Measurements from ENCODE around the gene NRGN.

The NRGN gene

GRCh38 chr11:124796312-124796711 lies 56.6 kb downstream of the NRGN start:
- no peak for TF ChIP-seq YY1 (IDR thresholded peaks at IDR 0.05; ENCODE audit: low read depth)
- no peak for TF ChIP-seq USF1 (IDR thresholded peaks at IDR 0.05)
- TF ChIP-seq MAX (IDR thresholded peaks at IDR 0.05): no peak
- no peak for TF ChIP-seq CEBPB (IDR thresholded peaks at IDR 0.05)
- TF ChIP-seq TCF12 (IDR thresholded peaks at IDR 0.05; ENCODE audit: low read depth): no peak
- no peak for TF ChIP-seq TAF1 (IDR thresholded peaks at IDR 0.05; ENCODE audit: low read depth)
- TF ChIP-seq EGR1 (IDR thresholded peaks at IDR 0.05): no peak
- TF ChIP-seq CREB1 (IDR thresholded peaks at IDR 0.05; ENCODE audit: low read depth): no peak
- no peak for TF ChIP-seq TEAD4 (IDR thresholded peaks at IDR 0.05)
- no peak for TF ChIP-seq EP300 (IDR thresholded peaks at IDR 0.05; ENCODE audit: borderline replicate concordance)
- no peak for TF ChIP-seq NFIC (IDR thresholded peaks at IDR 0.05)
- TF ChIP-seq REST (IDR thresholded peaks at IDR 0.05; ENCODE audit: low read depth): no peak
- TF ChIP-seq FOXM1 (IDR thresholded peaks at IDR 0.05; ENCODE audit: borderline replicate concordance, low read depth): no peak
- no peak for TF ChIP-seq RAD21 (IDR thresholded peaks at IDR 0.05; ENCODE audit: low read depth)
- no peak for TF ChIP-seq ZBTB7A (IDR thresholded peaks at IDR 0.05; ENCODE audit: low read depth)
